ENCODE results near the gene FASTKD1. TPM values are rescaled to one million over a fixed set of nuclear protein-coding genes. Genes with fewer than 3 reads are reported as not detected.

FASTKD1 gene
- total RNA-seq, 4 donors from 2014 or later, result 8.3 to 15.4 (median 11.0) TPM

- H3K4me3 ChIP-seq, result no peak overlapping the region
- H3K9me3 ChIP-seq, result no peaks in the 10 kb centered on the region
- no peaks in the 10 kb centered on the region for H3K27me3 ChIP-seq
- peaks cover 5 to 73% (median 38%) of the 10 kb centered on the region in 4 donors for H3K36me3 ChIP-seq
- H3K4me1 ChIP-seq, result peaks cover 0 to 4% (median 0%) of the 10 kb centered on the region in 4 donors
- intact Hi-C loops (cut with DNase I), result no loop called here
- DNase-seq (ENCODE audit: extremely low spot score), result no peak
- no peak overlapping the region for H3K27ac ChIP-seq (replicated peaks in 1 of 4)
- TF ChIP-seq POLR2AphosphoS5 (IDR thresholded peaks at IDR 0.05) (no peak), EP300 (IDR thresholded peaks at IDR 0.05) (no peak), POLR2A (IDR thresholded peaks at IDR 0.05; ENCODE audit: low read depth) (no peak)
- TF ChIP-seq, protein P1, sequence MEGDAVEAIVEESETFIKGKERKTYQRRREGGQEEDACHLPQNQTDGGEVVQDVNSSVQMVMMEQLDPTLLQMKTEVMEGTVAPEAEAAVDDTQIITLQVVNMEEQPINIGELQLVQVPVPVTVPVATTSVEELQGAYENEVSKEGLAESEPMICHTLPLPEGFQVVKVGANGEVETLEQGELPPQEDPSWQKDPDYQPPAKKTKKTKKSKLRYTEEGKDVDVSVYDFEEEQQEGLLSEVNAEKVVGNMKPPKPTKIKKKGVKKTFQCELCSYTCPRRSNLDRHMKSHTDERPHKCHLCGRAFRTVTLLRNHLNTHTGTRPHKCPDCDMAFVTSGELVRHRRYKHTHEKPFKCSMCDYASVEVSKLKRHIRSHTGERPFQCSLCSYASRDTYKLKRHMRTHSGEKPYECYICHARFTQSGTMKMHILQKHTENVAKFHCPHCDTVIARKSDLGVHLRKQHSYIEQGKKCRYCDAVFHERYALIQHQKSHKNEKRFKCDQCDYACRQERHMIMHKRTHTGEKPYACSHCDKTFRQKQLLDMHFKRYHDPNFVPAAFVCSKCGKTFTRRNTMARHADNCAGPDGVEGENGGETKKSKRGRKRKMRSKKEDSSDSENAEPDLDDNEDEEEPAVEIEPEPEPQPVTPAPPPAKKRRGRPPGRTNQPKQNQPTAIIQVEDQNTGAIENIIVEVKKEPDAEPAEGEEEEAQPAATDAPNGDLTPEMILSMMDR (IDR thresholded peaks at IDR 0.05), result no peak
These were observed 87.2 kb downstream of the FASTKD1 start for GRCh38 chr2:169486487-169486886.

GRCh38 chr2:169485650-169486138 is 88.0 kb downstream of the FASTKD1 start:
- H3K4me1 ChIP-seq, result peaks cover 0 to 12% (median 3%) of the 10 kb centered on the region in 4 donors
- DNase-seq (ENCODE audit: extremely low spot score), result no peak
- H3K9me3 ChIP-seq, result no peaks in the 10 kb centered on the region
- no peak overlapping the region for H3K4me3 ChIP-seq
- H3K27ac ChIP-seq (replicated peaks in 1 of 4), result no peak overlapping the region
- no peaks in the 10 kb centered on the region for H3K27me3 ChIP-seq
- intact Hi-C loops (cut with DNase I), result no loop called here
- TF ChIP-seq POLR2AphosphoS5 (IDR thresholded peaks at IDR 0.05), result no peak
- no peak for TF ChIP-seq POLR2A (IDR thresholded peaks at IDR 0.05; ENCODE audit: low read depth)
- TF ChIP-seq EP300 (IDR thresholded peaks at IDR 0.05), result no peak
- TF ChIP-seq, protein P1 (IDR thresholded peaks at IDR 0.05), result no peak
- peaks cover 5 to 72% (median 37%) of the 10 kb centered on the region in 4 donors for H3K36me3 ChIP-seq
- WGBS, result 81% methylated on average over 1 of the region's 1 CpG

- Histone ChIP-seq H3K36me3 (peaks cover 0 to 32% (median 19%) of the 10 kb centered on the region in 4 donors), H3K9me3 (no peaks in the 10 kb centered on the region), H3K4me1 (peaks cover 0 to 29% (median 16%) of the 10 kb centered on the region in 4 donors), H3K4me3 (peak overlapping the region; percentile 67 to 81 (median 74)), H3K27ac (replicated peaks in 1 of 4) (peak overlapping the region; percentile 78 to 85 (median 81)), H3K27me3 (no peaks in the 10 kb centered on the region)
- TF ChIP-seq EP300 (IDR thresholded peaks at IDR 0.05) (no peak), POLR2AphosphoS5 (IDR thresholded peaks at IDR 0.05) (no peak), POLR2A (IDR thresholded peaks at IDR 0.05; ENCODE audit: low read depth) (no peak)
- TF ChIP-seq, protein P1 (IDR thresholded peaks at IDR 0.05), result no peak
- intact Hi-C loops (cut with DNase I), result no loop called here
- no peak for DNase-seq (ENCODE audit: extremely low spot score)
- WGBS, result 44% methylated on average over 9 of the region's 9 CpGs
These were observed 93.6 kb downstream of the FASTKD1 start for GRCh38 chr2:169480079-169480465.

Other genes starting within 250 kb of the FASTKD1 start
- gene LRP2, start 211.3 kb downstream of the FASTKD1 start, total RNA-seq, result not detected
- 10 to 100 TPM in 1 of 4 donors, 1 to 10 TPM in 3; 6.6 to 11.2 (median 7.9) TPM for gene BBS5, start 94.4 kb downstream of the FASTKD1 start, total RNA-seq
- 1 to 10 TPM in 3 of 4 donors, under 1 TPM in 1; 0.99 to 2.9 (median 1.9) TPM for gene KLHL41, start 64.2 kb downstream of the FASTKD1 start, total RNA-seq
- gene PPIG, start 10.5 kb upstream of the FASTKD1 start, total RNA-seq, result 10 to 100 TPM; 26.5 to 48.6 (median 34.5) TPM
- gene CFAP210, start 120.5 kb upstream of the FASTKD1 start, total RNA-seq, result under 1 TPM in 1 of 4 donors, not detected in 3; 0.80 TPM
- 10 to 100 TPM in 1 of 4 donors, 1 to 10 TPM in 3; 3.3 to 18.7 (median 6.6) TPM for gene PHOSPHO2, start 120.6 kb upstream of the FASTKD1 start, total RNA-seq
- gene KLHL23, start 160.0 kb upstream of the FASTKD1 start, total RNA-seq, result 10 to 100 TPM; 36.9 to 66.9 (median 52.8) TPM
- 10 to 100 TPM; 57.1 to 73.0 (median 63.6) TPM for gene SSB, start 225.0 kb upstream of the FASTKD1 start, total RNA-seq